Mesenteric fat pad (tissue), 1 donor: Measurements from ENCODE around the gene SYT11. TPM values are rescaled to one million over a fixed set of nuclear protein-coding genes. Genes with fewer than 3 reads are reported as not detected.
"Not testable (repeated sequence)": the region's sequence is repeated elsewhere in the genome, so short reads cannot be mapped to it uniquely, and the experiment has no call there.

Experiments used
- DNase-seq: peaks from one replicate; pipeline ENCODE4 v3.0.0-alpha.2; 2020; ENCODE audit warnings: low spot score
- total RNA-seq: library from RNA; stranded (reverse); fragmentation: NEBNext Ultra II Directional; extraction: Animal tissue kit (Norgen Biotek cat#: 25700); gene quantifications from one replicate; pipeline ENCODE4 v1.2.1, GENCODE V29; 2021
- donor health status: DM: yes; HTN: yes; CAD: no.

Gene SYT11
- total RNA-seq, 1 donor from 2014 or later = 6.1 TPM

- DNase-seq = peak; percentile 92
These were observed 809 bp downstream of the SYT11 start for GRCh38 chr1:155859881-155860871.

DNA sequence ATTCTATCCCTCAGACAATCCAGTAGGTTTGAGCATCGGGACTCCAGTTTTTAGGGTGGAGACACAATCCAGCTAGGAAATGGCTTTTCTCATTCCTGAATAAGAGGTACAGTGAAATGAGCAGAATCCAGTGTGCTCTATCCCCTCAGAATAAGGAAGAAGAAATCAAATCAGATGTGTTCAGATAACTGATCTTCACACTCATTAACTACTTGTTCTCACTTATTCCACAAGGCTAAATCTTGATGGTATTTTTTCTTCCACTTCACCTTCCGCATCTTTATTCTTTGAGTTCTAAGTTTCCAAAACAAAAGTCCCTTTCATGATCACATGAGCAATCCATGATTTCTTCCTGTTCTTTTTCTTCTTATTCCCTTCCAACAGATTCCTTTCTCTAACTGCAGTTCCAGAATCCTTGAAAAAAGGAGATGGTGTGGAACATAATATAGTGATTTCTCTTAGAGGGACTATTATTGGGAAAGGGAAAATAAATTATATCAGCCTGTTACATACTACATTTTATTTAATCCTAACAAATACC, 1.7 kb downstream of the SYT11 start:
- no peak for DNase-seq

DNA sequence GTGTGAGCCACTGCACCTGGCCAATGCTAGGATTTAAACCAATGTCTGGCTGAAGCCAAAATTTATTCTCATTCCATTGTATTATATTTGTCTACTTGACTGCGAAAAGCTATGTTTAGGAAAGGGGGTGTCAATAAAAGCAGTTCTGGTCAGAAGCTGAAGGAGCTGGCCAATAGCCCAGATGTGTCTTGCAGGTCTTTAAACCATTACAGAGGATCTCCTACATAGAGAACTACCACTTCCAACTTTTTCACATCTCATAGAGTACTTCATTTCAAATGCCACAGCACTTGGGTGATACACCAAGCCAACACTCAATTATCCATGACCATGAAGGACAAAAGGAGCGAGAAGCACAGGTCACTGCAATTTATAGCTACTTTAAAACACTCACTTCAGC, 2.5 kb downstream of the SYT11 start:
- no peak for DNase-seq

- no peak for DNase-seq
These were observed 5.0 kb downstream of the SYT11 start for GRCh38 chr1:155864393-155864792.

DNA sequence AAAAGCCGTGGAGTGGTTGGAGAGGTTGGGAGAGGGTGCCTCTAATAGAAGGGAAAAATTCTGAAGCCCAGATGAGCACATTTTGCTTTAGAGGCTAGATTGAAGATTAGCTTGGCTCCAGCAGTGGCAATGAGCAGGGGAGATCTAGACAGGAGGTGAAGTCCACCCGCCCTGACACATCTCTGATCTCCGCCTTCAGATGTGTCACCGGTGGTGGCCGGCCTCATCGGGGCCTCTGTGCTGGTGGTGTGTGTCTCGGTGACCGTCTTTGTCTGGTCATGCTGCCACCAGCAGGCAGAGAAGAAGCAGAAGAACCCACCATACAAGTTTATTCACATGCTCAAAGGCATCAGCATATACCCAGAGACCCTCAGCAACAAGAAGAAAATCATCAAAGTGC, 8.4 kb downstream of the SYT11 start:
- DNase-seq = no peak

DNA sequence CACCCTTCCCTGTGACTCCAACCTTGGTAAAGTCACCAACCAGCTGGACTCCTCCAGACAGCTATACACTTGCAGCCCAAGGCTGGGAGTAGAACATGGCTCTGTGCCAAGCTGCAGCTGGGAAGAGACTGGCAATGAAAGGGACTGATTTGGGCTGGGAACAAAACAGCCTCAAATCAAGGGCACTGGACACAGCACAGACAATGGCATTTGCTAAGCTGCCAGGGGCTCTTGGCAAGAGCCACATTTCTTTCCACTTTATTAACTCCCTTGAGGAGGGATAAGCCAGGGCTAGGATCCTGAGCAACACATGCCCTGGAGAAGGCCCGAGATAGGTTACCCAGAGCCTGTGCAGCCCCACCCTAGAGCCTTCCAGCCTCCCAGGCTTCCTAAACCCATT, 12.0 kb downstream of the SYT11 start:
- DNase-seq = no peak

GRCh38 chr1:155872527-155872926, 13.2 kb downstream of the SYT11 start:
- DNase-seq = no peak

DNA sequence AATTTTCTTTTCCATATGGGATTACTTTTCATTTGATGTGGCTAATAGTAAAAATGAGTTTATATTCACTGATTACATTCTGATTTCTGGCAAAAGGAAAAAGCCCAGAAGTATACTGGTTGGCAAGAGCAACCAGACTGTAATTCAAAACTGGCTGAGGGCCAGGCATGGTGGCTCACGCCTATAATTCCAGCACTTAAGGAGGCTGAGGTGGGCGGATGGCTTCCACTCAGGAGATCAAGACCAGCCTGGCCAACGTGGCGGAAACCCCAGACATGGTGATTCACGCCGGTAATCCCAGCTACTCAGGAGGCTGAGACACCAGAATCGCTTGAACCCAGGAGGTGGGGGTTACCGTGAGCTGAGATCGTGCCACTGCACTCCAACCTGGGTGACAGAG, 14.5 kb downstream of the SYT11 start:
- DNase-seq = no peak

- no peak for DNase-seq
These were observed 18.6 kb downstream of the SYT11 start for GRCh38 chr1:155877945-155878344.

DNA sequence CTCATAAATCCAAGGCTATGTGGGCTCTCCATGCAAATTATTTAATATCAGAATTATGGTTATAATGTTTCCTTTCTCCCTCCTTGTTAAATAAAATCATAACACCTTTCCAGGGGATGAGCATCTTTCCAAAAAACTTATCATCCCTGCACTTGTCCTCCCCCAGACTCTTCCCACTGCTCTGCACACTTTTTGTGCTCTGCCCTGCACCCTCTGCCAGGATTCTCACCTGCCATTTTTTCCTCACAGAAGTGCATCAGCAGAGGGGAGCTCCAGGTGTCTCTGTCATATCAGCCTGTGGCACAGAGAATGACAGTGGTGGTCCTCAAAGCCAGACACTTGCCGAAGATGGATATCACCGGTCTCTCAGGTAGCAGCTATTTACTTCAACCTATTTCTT, 20.9 kb downstream of the SYT11 start:
- no peak for DNase-seq

DNA sequence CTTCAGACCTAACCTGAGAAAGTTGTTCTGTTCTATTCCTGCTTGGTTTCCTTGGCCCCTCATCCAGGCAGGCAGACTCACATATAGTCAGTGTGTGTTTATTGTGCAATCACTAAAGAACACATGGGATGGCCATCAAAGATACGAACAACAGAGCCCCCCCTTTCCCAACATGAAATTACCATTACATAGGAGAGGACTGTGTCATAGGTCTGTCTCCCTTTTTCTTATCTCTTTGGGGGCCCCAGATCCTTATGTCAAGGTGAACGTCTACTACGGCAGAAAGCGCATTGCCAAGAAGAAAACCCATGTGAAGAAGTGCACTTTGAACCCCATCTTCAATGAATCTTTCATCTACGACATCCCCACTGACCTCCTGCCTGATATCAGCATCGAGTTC, 21.6 kb downstream of the SYT11 start:
- no peak for DNase-seq

DNA sequence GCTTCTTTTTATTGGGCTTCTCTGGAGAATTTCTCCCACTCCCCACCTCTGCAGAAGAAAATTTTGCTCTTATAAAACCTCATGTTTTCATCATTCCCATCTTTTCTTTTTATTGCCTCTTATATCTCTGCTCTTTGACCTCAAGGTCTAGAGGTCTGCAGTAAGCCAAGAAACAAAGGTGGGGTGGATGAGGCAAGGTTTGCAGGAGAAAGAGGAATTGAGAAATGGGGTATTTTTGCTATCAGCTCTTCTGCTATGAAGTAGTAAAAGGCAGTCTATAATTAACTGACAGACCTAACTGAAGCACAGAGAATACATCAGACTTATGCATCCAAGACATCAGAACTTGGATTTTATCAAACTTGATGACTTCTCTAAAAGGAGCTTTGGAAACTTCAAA, 22.9 kb downstream of the SYT11 start:
- DNase-seq = no peak

DNA sequence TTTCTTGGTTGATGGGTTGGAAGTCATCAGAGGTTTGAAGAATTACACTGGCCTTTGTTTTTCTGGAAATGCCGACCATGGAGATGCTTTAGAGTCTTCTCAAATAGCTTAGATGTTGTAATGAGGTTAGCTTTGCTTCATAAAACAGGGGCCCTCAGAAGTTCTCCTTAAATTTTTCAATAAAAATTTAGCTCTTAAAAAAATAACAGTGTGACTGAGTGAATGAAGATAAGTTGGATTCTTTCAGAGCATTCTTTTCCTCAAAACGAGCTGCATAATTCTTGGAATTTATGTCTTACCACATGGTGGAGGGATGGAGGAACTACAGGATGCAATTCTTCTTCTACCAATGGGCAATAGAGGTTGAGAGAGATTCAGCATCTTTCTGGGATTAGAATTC, 23.4 kb downstream of the SYT11 start:
- DNase-seq = no peak

DNA sequence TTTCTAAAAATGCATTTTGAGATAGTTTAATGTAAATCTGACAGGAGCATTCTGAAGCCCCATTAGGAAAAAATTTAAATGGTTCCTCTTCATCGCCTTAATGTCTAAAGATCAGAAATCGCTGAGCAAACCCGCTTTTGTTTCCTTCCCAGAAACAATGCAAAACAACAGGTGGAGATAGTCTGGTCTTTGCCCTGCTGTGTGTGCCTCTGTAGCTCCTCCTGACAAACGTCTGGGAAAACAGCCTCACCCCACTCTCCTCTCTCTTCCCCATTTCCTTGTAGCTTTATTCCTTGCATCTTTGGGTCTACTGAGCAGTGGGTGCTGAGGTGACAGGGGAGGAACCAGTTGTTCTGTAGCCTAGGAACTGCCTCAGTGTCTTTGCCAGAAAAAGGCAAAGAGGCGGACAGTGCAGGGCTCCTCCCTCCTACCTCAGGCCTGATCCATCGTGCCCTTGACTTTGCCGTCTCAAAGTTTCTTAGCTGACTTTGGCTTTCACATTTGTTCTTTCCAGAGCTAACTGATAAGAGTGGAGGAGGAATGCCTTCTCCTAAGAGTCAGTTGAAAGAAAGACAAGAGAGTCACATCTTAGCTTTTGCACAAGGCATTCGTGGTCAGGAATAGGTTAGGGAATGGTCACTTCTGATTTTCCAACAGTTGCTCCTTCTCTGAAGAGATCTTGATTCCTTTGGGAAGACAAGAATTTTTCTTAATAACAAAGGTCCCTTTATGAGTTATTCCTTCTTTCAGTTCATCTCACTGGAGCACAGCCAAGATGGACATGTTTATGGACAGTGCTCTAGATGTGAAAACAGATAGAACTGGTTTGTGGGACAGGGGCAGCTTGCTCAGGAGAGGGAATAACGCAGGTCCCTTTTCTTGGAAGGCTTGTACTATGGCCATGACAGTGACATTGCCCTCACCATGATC, 24.9 kb downstream of the SYT11 start:
- DNase-seq = no peak

DNA sequence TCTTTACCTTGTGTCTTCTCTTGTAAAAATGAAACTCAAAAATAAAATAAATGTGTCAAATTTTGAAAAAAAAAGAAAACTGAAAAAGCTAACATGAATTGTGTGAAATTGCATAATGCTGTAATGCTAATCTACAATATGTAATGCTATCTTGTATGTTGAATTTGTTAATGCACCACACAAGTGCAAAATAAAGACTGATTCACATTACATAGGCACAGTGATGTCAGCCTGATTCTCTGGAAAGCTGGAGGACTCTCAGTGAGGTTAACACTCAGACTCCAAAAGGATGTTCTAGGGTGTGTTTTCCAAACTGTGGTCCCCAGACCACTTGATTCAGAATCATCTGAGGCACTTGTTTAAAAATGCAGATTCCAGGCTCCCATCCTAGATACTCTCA, 25.6 kb downstream of the SYT11 start:
- DNase-seq = no peak

GRCh38 chr1:155888481-155888880, 29.1 kb downstream of the SYT11 start:
- no peak for DNase-seq

- no peak for DNase-seq
These were observed 30.2 kb downstream of the SYT11 start for GRCh38 chr1:155889566-155889965.

- DNase-seq = no peak
These were observed 30.9 kb downstream of the SYT11 start for GRCh38 chr1:155890251-155890650.

- DNase-seq = no peak
These were observed 33.4 kb downstream of the SYT11 start for GRCh38 chr1:155892796-155893195.

DNA sequence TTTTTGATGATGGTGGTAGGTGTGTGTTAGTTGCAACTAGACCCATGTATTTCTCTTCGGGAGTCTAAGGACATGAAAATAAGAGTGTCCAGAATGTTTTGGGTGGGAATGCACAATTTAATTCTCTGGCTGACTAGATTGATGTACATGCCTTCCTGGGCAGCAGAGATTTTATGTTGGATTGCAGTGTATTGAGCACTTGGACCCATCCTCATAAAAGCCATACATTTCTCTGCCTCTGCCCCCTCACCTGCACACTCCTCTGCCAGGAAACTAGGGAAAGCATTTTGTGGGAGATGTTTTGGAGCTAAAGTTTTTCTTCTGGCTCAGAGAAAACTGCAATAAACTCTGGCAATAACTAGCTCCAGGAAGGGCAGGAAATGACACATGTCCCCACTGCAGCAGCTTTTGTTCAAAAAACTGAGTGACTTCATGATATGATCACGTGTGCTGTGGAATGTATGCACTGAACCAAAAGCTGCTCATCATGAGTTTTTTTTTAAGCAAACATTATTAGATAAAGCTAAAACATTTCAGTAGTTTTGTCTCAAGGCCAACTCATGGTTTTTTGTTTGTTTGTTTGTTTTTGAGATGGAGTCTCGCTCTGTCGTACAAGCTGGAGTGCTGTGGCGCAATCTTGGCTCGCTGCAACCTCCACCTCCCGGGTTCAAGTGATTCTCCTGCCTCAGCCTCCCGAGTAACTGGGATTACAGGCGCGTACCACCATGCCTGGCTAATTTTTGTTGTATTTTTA, 34.2 kb downstream of the SYT11 start:
- no peak for DNase-seq

GRCh38 chr1:155895617-155896016, 36.2 kb downstream of the SYT11 start:
- DNase-seq = not testable (repeated sequence)
